Activated T-helper 17 cell treated with anti-CD3 and anti-CD28 coated beads, Interleukin-2, amount 50 U/mL, for 72 hours (primary cell): ENCODE measurements around the gene PLEKHO1. TPM values are rescaled to one million over a fixed set of nuclear protein-coding genes. Genes with fewer than 3 reads are reported as not detected.

Source experiments
- ATAC-seq: fragments of 150-1000 bp; cut with Tn5 transposase; replicated peaks from 2 replicates; pipeline ENCODE4 v1.10.0; 2021; ENCODE audit warnings: mild to moderate bottlenecking, moderate library complexity
- H3K27ac Mint-ChIP-seq: one replicate; pipeline ENCODE4 v1.8.0; 2022; ENCODE audit warnings: mixed read lengths
- H3K27me3 Mint-ChIP-seq: one replicate; pipeline ENCODE4 v1.8.0; 2022; ENCODE audit warnings: mixed read lengths
- H3K36me3 Mint-ChIP-seq: one replicate; pipeline ENCODE4 v1.8.0; 2022; ENCODE audit warnings: low read depth, mild to moderate bottlenecking, mixed read lengths
- H3K4me1 Mint-ChIP-seq: one replicate; pipeline ENCODE4 v1.8.0; 2022; ENCODE audit warnings: mixed read lengths
- H3K4me3 Mint-ChIP-seq: one replicate; pipeline ENCODE4 v1.8.0; 2022; ENCODE audit warnings: mild to moderate bottlenecking, mixed read lengths
- H3K9me3 Mint-ChIP-seq: one replicate; pipeline ENCODE4 v1.8.0; 2022; ENCODE audit warnings: mixed read lengths
- total RNA-seq, 2 donors: library from RNA; stranded (reverse); gene quantifications; one replicate each; pipeline ENCODE4 v1.2.3, GENCODE V29; 2022

The PLEKHO1 gene, protein sequence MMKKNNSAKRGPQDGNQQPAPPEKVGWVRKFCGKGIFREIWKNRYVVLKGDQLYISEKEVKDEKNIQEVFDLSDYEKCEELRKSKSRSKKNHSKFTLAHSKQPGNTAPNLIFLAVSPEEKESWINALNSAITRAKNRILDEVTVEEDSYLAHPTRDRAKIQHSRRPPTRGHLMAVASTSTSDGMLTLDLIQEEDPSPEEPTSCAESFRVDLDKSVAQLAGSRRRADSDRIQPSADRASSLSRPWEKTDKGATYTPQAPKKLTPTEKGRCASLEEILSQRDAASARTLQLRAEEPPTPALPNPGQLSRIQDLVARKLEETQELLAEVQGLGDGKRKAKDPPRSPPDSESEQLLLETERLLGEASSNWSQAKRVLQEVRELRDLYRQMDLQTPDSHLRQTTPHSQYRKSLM
- total RNA-seq: 10 to 100 TPM; 33.1 to 43.0 TPM

DNA sequence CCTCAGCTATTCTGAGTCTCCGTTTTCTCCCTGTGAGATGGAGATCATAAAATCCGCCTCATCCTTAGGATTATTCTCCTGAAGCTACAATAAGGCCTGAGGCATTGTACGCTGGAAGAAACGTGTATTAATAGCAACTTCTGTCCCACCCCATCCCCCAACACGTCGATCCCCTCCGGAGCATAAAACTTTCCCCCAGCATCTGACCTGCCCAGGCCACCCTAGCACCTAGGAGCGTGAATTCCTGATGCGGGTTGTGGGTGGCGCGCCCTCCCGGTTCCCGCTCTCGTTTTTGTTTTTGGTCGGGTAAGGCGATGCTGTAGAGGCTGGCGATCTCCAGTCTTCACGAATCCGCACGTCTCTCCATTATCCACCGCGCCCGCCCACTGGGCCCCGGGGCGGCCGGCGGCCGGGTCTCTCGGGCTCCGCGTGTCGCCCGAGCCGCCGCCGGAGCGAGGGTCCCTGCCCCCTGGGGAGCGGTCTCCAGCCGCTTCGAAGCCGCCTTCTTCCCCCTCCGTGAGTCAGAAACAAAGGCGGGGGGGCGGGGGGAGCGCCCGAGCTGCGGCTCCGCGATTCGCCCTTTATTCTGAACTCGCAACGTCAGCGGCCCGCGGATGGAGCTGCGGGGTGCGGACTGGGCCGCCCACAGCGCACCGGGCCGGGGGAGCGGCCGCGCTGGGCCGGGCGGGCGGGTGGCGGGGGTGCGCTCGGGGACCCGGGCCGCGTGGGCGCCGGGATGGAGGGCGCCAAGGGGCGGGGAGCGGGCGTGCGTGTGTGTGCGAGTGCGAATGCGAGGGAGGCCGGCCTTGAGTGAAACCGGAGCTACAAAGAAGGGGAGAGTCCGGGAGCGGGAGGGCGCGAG lies at the start of gene PLEKHO1:
TSS of gene PLEKHO1 (plus strand) at position 646 of the 862 bp plus-strand sequence. CDS start 342 bp downstream, outside the sequence.
- Mint-ChIP-seq H3K36me3 (peaks cover 38% of the 10 kb centered on the region), H3K4me1 (peaks cover 46% of the 10 kb centered on the region), H3K27me3 (no peaks in the 10 kb centered on the region), H3K4me3 (peak within 1 kb of the TSS; percentile 99), H3K27ac (peak within 1 kb of the TSS; percentile 96), H3K9me3 (no peaks in the 10 kb centered on the region)
- ATAC-seq: peak; percentile 79

DNA sequence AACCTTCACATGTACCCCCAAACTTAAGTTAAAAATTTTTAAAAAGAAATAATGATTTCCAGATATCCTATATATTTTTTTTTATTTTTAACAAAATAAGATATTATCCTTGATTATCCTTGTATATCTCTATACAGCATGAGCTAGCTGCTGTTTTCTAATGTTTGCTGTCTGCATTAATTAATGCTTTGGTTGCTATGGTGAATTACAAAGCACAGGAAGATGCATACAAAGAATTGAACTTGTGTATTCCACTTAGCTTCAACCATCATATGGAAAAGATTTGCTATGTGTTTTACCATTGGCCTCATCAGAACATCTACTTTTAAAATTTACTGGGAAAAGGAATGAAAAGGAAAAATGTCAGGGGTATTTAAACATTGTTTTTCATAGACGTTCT lies 46.7 kb upstream of the PLEKHO1 start:
- no peak for ATAC-seq
- peaks cover 4% of the 10 kb centered on the region for H3K9me3 Mint-ChIP-seq
- no peaks in the 10 kb centered on the region for H3K27me3 Mint-ChIP-seq
- H3K4me1 Mint-ChIP-seq: peaks cover 48% of the 10 kb centered on the region
- H3K36me3 Mint-ChIP-seq: peaks cover 5% of the 10 kb centered on the region
- H3K4me3 Mint-ChIP-seq: no peak overlapping the region
- peak overlapping the region; percentile 72 for H3K27ac Mint-ChIP-seq

DNA sequence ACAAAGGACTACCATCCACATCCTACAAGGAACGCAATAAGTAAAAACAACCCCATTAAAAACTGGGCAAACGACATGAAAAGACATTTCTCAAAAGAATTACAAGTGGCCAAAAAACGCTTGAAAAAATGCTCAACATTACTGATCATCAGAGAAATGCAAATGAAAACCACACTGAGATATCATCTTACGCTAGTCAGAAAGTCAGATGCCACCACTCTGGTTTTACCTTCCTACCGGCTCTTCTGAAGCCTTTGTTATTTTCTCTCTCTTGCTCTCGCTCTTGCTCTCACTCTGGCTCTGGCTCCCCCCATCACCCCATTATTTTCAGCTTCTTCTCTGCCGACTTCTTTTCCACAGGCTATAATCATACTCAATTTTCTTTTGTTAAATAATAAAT lies 43.4 kb upstream of the PLEKHO1 start:
- Mint-ChIP-seq H3K4me3 (peak overlapping the region; percentile 58), H3K9me3 (peaks cover 4% of the 10 kb centered on the region), H3K27ac (peak overlapping the region; percentile 83), H3K4me1 (peaks cover 69% of the 10 kb centered on the region), H3K27me3 (no peaks in the 10 kb centered on the region), H3K36me3 (no peaks in the 10 kb centered on the region)
- ATAC-seq: peak; percentile 90

DNA sequence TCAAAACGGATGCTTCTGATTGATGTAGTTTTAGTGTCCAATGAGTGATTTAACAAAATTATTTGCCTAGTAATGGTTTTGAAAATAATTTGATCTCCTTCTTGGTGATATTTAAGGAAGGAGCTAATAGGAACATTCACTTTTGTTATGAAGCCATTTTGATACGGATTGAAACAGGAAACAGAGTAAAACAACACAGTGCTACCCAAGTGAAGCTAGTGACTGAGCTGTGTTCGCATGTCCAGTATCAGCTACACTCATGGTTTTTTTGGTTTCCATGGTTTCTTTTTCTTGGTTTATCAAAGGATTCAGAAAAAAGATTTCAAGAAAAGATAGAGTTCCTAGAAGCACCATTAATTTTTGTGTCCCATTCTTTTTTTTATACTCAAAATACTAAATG lies 40.1 kb upstream of the PLEKHO1 start:
- ATAC-seq: peak; percentile 59
- H3K4me1 Mint-ChIP-seq: peaks cover 57% of the 10 kb centered on the region
- no peaks in the 10 kb centered on the region for H3K27me3 Mint-ChIP-seq
- H3K27ac Mint-ChIP-seq: peak overlapping the region; percentile 87
- peaks cover 13% of the 10 kb centered on the region for H3K36me3 Mint-ChIP-seq
- H3K9me3 Mint-ChIP-seq: no peaks in the 10 kb centered on the region
- peak overlapping the region; percentile 80 for H3K4me3 Mint-ChIP-seq

DNA sequence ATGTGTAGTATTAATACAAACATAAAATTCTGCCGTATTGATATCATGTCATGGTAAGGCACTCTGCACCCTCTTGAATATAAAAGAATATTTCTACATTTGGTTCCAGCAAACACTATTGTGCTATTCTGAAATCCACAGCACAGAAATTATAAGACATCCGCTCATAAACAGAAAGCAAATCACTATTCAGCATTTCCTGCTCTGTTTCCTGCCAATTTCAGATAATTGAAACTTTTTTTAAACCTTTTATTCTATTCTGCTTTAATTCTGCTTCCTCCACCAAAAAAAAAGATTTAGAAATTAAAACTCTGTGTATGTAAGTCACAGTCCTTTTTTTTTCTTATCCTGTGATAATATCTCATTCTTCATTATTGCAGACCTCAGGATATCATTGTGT lies 39.6 kb upstream of the PLEKHO1 start:
- peak overlapping the region; percentile 87 for H3K27ac Mint-ChIP-seq
- peaks cover 3% of the 10 kb centered on the region for H3K9me3 Mint-ChIP-seq
- no peak for ATAC-seq
- H3K36me3 Mint-ChIP-seq: peaks cover 17% of the 10 kb centered on the region
- peak overlapping the region; percentile 80 for H3K4me3 Mint-ChIP-seq
- peaks cover 54% of the 10 kb centered on the region for H3K4me1 Mint-ChIP-seq
- H3K27me3 Mint-ChIP-seq: no peaks in the 10 kb centered on the region

DNA sequence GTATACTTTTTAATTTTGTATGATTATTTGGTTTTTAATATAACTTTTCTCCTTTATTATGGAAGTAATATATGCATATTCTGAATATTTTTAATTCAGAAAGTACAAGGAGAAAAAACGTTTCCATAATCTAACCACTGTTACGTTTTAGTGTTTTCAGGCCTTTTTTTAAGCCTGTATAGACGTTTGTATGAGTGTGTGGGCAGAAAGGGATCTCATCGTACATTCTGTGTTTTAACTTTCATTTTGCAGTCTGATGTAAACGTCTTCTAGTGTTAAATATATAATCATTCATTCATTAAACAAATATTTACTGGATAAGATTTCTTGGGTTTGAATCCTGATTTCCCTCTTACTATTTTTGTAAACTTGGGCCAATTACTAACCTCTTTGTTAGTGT lies 38.0 kb upstream of the PLEKHO1 start:
- Mint-ChIP-seq H3K27ac (peak overlapping the region; percentile 87), H3K4me1 (peaks cover 38% of the 10 kb centered on the region)
- ATAC-seq: peak; percentile 66

DNA sequence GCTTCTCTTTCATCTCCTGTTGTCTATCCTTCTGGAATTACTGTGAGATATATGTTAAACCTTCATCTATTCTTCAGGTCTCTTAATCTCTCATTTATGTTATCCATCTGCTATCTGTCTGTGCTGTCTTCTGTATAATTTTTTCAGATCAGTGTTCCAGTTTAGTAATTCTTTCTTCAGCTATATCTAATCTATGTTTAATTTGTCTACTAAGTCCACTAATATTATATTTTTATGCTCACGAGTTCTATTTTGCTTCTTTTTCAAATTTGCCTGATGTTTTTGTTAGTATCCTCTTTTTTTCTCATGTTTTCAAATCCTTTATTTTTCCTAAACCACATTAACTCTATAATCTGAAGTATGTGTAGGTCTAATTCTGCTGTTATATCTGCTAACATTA lies 34.6 kb upstream of the PLEKHO1 start:
- H3K9me3 Mint-ChIP-seq: peaks cover 7% of the 10 kb centered on the region
- no peak for ATAC-seq

More for the DNA sequence above, 38.0 kb upstream of the PLEKHO1 start:
- H3K9me3 Mint-ChIP-seq: peaks cover 7% of the 10 kb centered on the region
- no peaks in the 10 kb centered on the region for H3K27me3 Mint-ChIP-seq
- H3K36me3 Mint-ChIP-seq: peaks cover 24% of the 10 kb centered on the region
- H3K4me3 Mint-ChIP-seq: peak overlapping the region; percentile 80

DNA sequence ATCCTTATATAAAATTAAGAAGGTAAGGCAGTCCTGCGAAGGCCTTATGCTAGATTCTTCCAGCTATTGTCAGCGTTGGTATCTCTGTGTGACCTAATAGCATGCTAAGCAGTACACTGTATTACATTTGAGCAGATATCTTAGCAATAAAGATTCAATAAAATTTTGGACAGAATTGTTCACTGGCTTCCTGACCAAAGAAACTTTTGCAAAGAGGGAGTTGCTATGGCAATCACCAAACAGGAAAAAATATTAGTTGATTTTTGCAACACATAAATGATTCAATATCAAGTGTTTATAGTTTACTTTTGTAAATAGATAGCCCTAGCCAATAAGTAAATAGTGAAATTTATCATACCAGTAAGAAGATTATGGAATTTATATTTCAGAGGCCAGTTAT lies 31.0 kb upstream of the PLEKHO1 start:
- no peak for ATAC-seq
- Mint-ChIP-seq H3K4me3 (no peak overlapping the region), H3K9me3 (peaks cover 7% of the 10 kb centered on the region), H3K4me1 (peaks cover 11% of the 10 kb centered on the region), H3K27me3 (no peaks in the 10 kb centered on the region), H3K27ac (no peak overlapping the region), H3K36me3 (peaks cover 18% of the 10 kb centered on the region)

More for the DNA sequence above, 34.6 kb upstream of the PLEKHO1 start:
- Mint-ChIP-seq H3K4me1 (peaks cover 9% of the 10 kb centered on the region), H3K4me3 (no peak overlapping the region), H3K27me3 (no peaks in the 10 kb centered on the region), H3K27ac (peak overlapping the region; percentile 18), H3K36me3 (peaks cover 24% of the 10 kb centered on the region)

DNA sequence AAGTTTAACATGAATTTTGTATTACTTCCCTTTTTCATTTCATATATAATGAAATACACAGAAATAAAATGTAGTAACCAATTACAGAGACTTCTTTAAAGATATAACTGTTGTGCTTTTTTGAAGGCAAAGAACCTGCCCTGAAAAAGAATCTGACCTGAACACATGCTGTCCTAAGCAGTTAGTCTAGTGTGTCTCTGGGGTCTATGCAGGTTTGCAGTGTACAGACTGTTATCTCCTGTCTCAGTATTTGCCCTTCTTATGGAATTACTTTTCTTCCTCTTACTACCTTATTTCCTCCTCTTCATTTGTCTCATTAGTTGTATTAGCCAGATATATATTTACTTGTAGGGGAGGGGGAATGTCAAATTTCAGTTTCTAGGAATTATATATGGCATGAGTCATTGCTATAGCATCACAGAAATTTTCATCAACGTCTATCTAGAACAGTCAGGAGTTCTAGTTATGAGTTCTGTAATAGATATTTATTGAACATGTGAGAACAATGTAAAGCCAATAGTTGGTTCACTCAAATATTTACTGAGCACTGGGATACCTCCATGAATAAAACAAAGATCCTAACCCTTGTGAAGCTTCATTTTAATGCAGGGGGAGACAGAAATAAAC lies 28.4 kb upstream of the PLEKHO1 start:
- Mint-ChIP-seq H3K27ac (peak overlapping the region; percentile 39), H3K9me3 (no peaks in the 10 kb centered on the region), H3K36me3 (no peaks in the 10 kb centered on the region), H3K4me3 (peak overlapping the region; percentile 17), H3K27me3 (no peaks in the 10 kb centered on the region), H3K4me1 (peaks cover 11% of the 10 kb centered on the region)
- peak; percentile 42 for ATAC-seq

DNA sequence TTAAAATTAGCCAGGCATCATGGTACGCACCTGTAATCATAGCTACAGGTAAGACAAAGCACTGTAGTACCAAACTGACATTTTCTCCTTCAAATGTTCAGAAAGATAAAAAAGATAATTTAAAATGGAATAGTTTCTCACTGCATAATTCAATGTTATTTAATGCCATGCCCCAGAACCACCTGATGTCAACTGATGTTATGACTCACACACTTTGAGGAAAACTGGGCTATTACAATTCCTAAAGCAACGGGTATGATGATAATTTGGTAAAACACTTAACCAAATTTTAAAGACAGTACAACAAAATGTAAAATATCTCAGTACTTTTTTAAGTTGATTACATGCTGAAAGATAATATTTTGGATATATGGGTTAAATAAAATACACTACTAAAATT lies 22.9 kb upstream of the PLEKHO1 start:
- H3K4me1 Mint-ChIP-seq: peaks cover 8% of the 10 kb centered on the region
- H3K9me3 Mint-ChIP-seq: no peaks in the 10 kb centered on the region
- H3K27ac Mint-ChIP-seq: no peak overlapping the region
- no peaks in the 10 kb centered on the region for H3K27me3 Mint-ChIP-seq
- H3K4me3 Mint-ChIP-seq: no peak overlapping the region
- H3K36me3 Mint-ChIP-seq: peaks cover 12% of the 10 kb centered on the region
- no peak for ATAC-seq

DNA sequence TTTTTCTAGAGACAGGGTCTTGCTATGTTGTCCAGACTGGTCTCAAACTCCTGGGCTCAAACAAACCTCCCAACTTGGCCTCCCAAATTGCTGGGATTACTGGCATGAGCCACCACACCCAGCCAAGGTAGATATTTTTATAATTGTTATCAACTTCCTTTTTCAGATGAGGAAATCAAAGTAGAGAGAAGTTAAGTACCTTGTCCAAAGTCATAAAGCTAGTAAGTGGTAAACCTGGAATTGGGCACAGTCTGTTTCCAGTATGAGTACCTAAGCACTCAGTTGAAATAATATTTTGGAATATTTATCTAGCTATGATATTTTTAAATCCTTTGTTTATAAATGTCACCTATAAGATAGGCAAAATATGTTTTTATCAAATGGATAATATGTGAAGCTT lies 22.3 kb upstream of the PLEKHO1 start:
- Mint-ChIP-seq H3K4me3 (peak overlapping the region; percentile 29), H3K27ac (peak overlapping the region; percentile 69), H3K36me3 (peaks cover 12% of the 10 kb centered on the region), H3K4me1 (peaks cover 5% of the 10 kb centered on the region), H3K27me3 (no peaks in the 10 kb centered on the region), H3K9me3 (no peaks in the 10 kb centered on the region)
- ATAC-seq: peak; percentile 56

DNA sequence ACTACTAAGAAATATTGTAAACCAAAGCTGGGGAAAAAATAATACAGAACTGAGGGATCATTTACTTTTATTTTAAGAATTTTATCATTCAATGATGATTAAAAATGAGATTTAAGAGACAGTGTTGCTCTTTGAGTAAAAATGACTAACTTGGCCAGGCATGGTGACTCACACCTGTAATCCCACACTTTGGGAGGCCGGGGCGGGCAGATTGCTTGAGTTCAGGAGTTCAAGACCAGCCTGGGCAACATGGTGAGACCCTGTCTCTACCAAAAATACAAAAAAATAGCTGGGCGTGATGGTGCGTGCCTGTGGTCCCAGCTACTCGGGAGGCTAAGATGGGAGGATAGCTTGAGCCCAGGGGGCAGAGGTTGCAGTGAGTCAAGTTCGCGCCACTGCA lies 21.8 kb upstream of the PLEKHO1 start:
- H3K4me1 Mint-ChIP-seq: peaks cover 5% of the 10 kb centered on the region
- peaks cover 12% of the 10 kb centered on the region for H3K36me3 Mint-ChIP-seq
- H3K9me3 Mint-ChIP-seq: no peaks in the 10 kb centered on the region
- peak; percentile 87 for ATAC-seq
- peak overlapping the region; percentile 29 for H3K4me3 Mint-ChIP-seq
- no peaks in the 10 kb centered on the region for H3K27me3 Mint-ChIP-seq
- peak overlapping the region; percentile 69 for H3K27ac Mint-ChIP-seq

DNA sequence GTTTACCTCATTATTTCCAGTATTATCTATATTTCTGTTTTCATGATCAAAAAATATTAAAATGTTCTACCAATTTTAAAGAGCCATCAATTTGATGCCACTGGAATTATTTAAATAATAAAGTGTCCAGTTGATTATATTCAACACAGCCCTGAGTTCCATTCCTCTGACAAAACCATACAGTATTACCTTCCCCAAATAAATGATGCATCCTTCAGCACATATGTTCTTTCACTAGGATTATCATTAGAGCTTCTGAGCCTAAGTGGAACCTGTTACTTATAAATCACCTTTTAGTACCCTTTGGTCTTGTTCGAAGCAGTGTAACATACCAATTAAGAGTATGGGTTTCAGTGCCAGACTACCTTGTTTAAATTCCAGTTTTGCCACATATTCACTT lies 17.3 kb upstream of the PLEKHO1 start:
- Mint-ChIP-seq H3K4me3 (no peak overlapping the region), H3K27me3 (no peaks in the 10 kb centered on the region), H3K36me3 (peaks cover 12% of the 10 kb centered on the region), H3K27ac (no peak overlapping the region), H3K9me3 (no peaks in the 10 kb centered on the region), H3K4me1 (peaks cover 5% of the 10 kb centered on the region)
- no peak for ATAC-seq

DNA sequence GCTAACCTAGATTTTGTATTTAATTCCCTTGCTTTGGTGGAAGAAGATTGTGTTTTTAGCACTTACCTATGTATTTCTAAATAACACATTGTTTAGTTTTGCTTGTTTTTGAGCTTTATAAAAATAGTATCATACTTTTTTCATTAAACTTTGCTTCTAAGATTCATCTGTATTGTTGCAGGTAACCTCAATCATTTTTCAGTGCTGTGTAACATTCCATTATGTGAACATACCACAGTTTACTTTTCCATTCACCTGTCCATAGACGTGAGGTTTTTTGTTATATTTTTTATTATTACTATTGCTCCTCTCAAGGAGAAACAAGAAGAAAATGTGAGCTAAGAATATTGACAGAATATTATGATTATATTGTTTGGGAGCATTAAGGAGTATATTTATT lies 15.2 kb upstream of the PLEKHO1 start:
- H3K36me3 Mint-ChIP-seq: peaks cover 6% of the 10 kb centered on the region
- no peaks in the 10 kb centered on the region for H3K27me3 Mint-ChIP-seq
- no peak overlapping the region for H3K4me3 Mint-ChIP-seq
- ATAC-seq: no peak
- H3K9me3 Mint-ChIP-seq: no peaks in the 10 kb centered on the region
- no peak overlapping the region for H3K27ac Mint-ChIP-seq
- no peaks in the 10 kb centered on the region for H3K4me1 Mint-ChIP-seq
